ENCODE measurements around the gene PLEKHM2. TPM values are rescaled to one million over a fixed set of nuclear protein-coding genes. Genes with fewer than 3 reads are reported as not detected.

Gene PLEKHM2
- total RNA-seq, 2 experiments from 2014 or later, result 55.4 to 58.8 TPM

DNA sequence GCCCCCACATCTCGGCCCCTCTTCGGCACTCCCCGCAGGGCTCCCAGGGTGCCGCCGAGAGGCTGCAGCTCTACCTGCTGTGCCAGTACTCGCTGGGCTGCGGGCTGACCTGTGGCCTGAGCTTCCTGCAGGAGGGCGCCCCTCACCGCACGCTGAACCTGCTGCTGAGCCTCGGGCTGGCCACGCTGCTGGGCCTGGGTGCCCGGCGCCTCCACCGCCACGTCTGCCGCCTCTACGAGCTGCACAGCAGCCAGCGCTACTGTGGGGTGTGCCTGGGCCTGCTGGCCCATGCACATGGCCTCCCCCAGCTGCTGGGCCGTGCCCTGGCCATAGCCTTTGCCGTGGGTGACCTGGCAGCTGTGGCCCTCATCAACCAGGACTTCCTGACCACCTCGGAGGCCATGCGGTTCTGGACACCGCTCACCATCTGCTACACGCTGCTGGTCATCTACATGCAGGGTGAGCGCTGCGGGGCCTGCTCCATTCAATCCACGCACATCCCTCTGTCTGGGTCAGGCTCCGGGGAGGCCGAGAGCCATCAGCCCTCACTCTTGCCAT is 60.1 kb downstream of the PLEKHM2 start:
- Mint-ChIP-seq H3K27ac (no peak overlapping the region), H3K9me3 (no peaks in the 10 kb centered on the region), H3K4me3 (no peak overlapping the region), H3K36me3 (ENCODE audit: low read depth) (no peaks in the 10 kb centered on the region), H3K27me3 (no peaks in the 10 kb centered on the region), H3K4me1 (peaks cover 5% of the 10 kb centered on the region)
- POLR2A ChIA-PET, result no interaction called here
- CTCF ChIA-PET, result no interaction called here
- DNase-seq, result no peak

DNA sequence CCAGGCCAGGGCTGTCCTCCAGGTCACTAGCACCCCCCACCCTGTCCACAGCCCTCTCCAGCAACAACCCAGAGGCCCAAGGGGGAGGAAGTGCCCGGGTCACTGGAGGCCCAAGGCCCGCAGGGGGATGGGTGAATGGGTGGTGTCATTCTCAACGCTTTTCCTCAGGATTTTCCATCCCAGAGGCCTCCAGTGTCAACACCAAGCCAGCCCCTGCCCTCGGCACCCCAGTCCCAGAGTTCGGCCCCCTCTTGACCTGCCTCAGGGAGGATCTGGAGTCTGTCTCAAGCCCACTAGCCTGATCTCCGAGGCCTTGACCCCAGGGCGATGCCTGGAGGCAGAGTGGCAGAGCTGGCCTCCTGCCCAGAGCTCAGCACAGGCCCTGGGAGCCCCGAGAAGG is 63.3 kb downstream of the PLEKHM2 start:
- Mint-ChIP-seq H3K9me3 (no peaks in the 10 kb centered on the region), H3K4me1 (no peaks in the 10 kb centered on the region), H3K27me3 (no peaks in the 10 kb centered on the region), H3K4me3 (no peak overlapping the region), H3K27ac (no peak overlapping the region), H3K36me3 (ENCODE audit: low read depth) (no peaks in the 10 kb centered on the region)
- ChIA-PET POLR2A (no interaction called here), CTCF (no interaction called here)
- DNase-seq, result no peak

DNA sequence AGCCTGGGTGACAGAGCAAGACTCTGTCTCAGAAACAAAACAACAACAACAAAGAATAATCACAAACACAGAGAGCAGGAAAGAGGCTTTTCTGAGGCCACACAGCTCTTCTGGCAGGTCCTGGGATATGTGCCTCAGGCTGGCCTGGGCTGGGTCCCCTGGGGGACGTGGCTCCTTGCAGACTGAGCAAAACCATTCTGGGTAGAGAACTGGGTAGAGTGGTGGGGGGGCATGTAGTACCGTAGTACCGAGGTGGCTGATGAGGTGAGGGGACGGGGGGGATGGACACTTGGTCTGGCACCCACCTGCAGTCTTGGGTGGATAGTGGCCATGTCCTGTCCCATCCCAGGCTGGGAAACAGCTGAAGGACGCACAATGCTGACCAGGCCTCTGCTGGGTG is 64.1 kb downstream of the PLEKHM2 start:
- Mint-ChIP-seq H3K36me3 (ENCODE audit: low read depth) (no peaks in the 10 kb centered on the region), H3K27me3 (no peaks in the 10 kb centered on the region), H3K27ac (no peak overlapping the region), H3K4me3 (no peak overlapping the region), H3K4me1 (no peaks in the 10 kb centered on the region), H3K9me3 (no peaks in the 10 kb centered on the region)
- CTCF ChIA-PET, result no interaction called here
- POLR2A ChIA-PET, result no interaction called here
- DNase-seq, result no peak

DNA sequence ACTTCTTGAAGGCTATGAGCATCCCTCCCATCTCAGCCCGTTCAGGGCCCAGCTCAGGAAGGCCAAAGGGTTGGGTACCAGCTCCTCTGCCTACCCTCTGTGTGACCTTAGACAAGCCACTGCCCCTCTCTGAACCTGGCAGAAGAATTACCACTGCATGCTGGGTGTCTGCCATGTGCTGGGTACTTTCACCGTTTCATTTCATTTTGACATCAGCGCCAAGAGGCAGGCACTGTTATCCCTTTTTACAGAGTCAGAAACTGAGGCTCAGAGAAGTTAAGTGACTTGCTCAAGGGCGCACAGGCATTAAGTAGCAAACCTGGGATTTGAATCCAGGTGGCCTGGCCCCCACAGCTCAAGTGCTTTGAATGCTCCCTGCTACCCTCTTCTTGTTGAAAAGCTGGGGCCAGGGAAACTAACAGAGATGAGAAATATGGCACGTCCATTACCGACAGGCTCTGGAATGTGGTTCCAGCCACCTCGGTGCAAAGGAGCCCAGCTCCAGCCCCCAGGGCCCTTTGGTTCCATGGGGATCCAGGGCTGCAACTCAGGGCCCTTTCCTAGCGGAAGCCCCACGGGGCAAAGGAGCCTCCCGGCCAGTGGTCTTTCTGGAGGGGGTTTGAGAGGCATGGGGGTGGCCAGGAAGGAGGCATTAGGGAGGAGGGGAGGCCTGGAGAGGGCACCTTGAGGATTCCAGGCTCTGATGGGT is 64.7 kb downstream of the PLEKHM2 start:
- POLR2A ChIA-PET, result no interaction called here
- no peak for DNase-seq
- Mint-ChIP-seq H3K4me3 (no peak overlapping the region), H3K27me3 (peaks cover 2% of the 10 kb centered on the region), H3K9me3 (no peaks in the 10 kb centered on the region), H3K36me3 (ENCODE audit: low read depth) (no peaks in the 10 kb centered on the region), H3K27ac (no peak overlapping the region), H3K4me1 (no peaks in the 10 kb centered on the region)
- CTCF ChIA-PET, result no interaction called here

DNA sequence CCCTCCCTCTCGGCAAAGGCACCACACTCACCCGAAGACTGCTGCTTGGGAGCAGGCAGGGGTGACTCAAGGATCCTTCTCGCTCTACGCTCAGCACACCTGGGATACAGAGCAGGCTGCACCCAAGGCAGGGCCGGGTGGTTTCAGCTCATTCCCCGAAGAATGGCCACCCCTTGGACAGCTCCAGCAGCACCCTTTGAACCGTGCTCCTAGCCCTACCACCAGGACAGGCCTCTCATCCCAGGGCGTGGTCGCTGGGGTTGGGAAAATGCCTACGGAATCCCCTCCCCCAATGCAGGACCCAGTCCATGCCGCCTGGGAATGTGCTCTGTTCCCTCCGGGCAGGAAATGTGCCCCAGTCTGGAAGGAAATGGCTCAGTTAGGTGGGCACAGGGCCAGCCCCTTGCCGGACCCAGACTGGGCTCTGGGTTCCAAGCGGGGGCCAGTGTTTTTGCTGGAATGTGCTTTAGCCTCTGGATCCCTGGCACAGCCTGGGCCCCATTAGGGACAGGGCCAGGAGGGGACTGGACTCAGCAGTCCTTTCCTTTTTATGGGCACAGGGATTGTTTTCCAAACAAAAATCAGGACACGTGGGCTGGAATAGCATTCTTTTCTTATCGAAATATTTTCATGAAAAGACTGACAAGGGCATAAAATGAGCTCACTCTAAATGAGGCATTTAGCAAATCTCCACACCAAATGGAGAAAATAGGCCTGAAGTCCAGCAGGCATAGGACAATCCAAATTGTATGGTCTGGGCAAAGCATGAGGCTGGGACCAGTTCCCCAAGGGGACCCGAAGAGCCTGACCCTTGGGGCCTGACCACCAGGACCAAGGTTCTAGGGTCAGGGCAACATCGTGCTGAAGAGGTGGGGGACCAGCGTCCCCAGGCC is 65.5 kb downstream of the PLEKHM2 start:
- H3K4me1 Mint-ChIP-seq, result no peaks in the 10 kb centered on the region
- POLR2A ChIA-PET, result no interaction called here
- H3K36me3 Mint-ChIP-seq (ENCODE audit: low read depth), result no peaks in the 10 kb centered on the region
- CTCF ChIA-PET, result no interaction called here
- peaks cover 2% of the 10 kb centered on the region for H3K27me3 Mint-ChIP-seq
- H3K4me3 Mint-ChIP-seq, result no peak overlapping the region
- DNase-seq, result no peak
- H3K27ac Mint-ChIP-seq, result no peak overlapping the region
- no peaks in the 10 kb centered on the region for H3K9me3 Mint-ChIP-seq

DNA sequence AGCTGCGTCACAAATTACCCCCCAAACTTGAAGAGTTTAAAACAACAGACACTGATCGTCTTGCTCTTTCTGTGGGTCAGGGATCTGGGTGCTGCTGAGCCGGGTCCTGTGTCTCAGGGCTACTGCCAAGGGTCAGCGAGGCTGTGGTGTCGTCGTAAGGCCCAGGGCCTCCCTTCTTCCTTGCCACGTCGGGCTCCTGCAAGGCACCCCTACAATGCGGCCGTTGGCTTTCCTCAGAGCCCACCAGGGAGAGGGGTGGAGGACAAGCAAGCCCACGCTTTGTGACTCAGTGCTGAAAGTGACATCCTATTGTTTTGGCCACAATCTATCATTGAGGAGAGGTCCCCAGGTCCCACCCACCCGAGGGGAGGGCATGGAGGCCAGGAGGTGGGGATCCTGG is 66.8 kb downstream of the PLEKHM2 start:
- Mint-ChIP-seq H3K9me3 (no peaks in the 10 kb centered on the region), H3K4me1 (peaks cover 1% of the 10 kb centered on the region), H3K27me3 (peaks cover 8% of the 10 kb centered on the region), H3K27ac (no peak overlapping the region), H3K4me3 (no peak overlapping the region), H3K36me3 (ENCODE audit: low read depth) (no peaks in the 10 kb centered on the region)
- POLR2A ChIA-PET, result no interaction called here
- no peak for DNase-seq
- CTCF ChIA-PET, result no interaction called here

DNA sequence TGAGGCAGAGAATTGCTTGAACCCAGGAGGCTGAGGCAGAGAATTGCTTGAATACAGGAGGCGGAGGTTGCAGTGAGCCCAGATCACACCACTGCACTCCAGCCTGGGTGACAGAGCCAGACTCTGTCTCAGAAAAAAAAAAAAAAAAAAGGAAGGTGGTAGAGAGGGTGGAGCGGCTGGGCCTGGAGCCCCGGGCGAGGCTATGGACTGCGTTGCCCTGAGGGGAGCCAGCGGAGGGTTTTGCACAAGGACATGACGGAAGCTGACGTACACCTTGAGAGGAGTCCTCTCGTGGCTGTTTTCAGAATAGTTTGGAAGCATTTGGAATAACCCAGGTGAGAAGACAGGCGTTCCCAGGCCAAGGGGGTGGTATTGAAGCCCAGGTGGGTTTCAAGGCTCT is 67.6 kb downstream of the PLEKHM2 start:
- no peak overlapping the region for H3K27ac Mint-ChIP-seq
- no peak overlapping the region for H3K4me3 Mint-ChIP-seq
- ChIA-PET POLR2A (no interaction called here), CTCF (no interaction called here)
- H3K4me1 Mint-ChIP-seq, result peaks cover 7% of the 10 kb centered on the region
- H3K36me3 Mint-ChIP-seq (ENCODE audit: low read depth), result no peaks in the 10 kb centered on the region
- peaks cover 15% of the 10 kb centered on the region for H3K27me3 Mint-ChIP-seq
- no peak for DNase-seq
- H3K9me3 Mint-ChIP-seq, result no peaks in the 10 kb centered on the region

DNA sequence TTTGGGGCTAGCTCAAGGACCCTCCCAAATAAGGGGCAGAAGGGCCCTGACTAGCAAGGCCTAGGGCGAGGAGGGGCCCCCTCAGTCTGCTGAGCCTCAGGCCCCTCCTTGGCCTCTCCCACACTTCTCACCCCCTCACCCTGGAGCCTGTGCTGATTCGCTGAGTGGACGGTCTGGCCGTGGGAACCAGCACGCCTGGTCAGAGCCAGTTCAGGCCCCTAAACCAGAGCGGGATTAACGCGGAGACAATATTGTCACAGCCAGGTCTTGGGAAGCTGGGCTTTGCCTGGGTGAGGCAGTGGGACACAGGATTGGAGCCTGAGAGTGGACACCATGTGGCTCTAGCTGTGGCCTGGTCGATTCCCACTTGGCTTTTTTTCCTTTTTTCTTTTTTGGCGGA is 69.7 kb downstream of the PLEKHM2 start:
- POLR2A ChIA-PET, result no interaction called here

DNA sequence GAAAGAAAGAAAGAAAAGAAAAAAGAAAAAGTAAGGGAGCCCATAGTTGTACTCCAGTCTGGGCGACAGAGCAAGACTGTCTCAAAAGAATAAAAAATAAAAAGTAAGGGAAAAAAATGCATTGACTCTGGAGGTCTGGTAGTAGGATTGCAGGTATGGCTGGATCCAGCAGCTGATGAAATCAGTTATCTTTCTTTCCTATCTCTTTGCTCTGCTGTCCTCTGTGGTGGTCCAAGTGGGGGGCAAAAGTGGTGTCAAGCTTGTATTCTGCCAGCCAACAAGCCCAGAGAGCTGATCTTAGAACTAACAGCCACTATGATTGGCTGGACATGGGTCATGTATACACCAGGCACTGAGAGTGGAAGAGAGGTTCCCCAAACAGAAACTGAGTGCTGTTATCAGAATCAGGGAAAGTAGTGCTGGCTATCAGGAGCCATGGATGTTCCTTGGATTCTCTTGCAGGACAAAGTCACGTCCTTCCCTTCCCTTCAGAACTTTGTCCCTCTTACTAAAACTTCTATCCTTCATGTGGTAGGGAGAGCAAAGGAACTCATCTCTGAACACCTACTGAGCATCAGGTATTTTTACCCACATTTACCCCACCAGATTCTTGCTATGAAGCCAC is 71.0 kb downstream of the PLEKHM2 start:
- Mint-ChIP-seq H3K27ac (no peak overlapping the region), H3K9me3 (no peaks in the 10 kb centered on the region), H3K4me1 (peaks cover 11% of the 10 kb centered on the region), H3K27me3 (peaks cover 36% of the 10 kb centered on the region), H3K36me3 (ENCODE audit: low read depth) (no peaks in the 10 kb centered on the region), H3K4me3 (no peak overlapping the region)
- CTCF ChIA-PET, result no interaction called here
- POLR2A ChIA-PET, result no interaction called here
- DNase-seq, result no peak

More for the DNA sequence above, 69.7 kb downstream of the PLEKHM2 start:
- DNase-seq, result no peak
- H3K4me1 Mint-ChIP-seq, result peaks cover 11% of the 10 kb centered on the region
- H3K27me3 Mint-ChIP-seq, result peaks cover 29% of the 10 kb centered on the region
- no peak overlapping the region for H3K4me3 Mint-ChIP-seq
- no peaks in the 10 kb centered on the region for H3K36me3 Mint-ChIP-seq (ENCODE audit: low read depth)
- no peaks in the 10 kb centered on the region for H3K9me3 Mint-ChIP-seq
- no peak overlapping the region for H3K27ac Mint-ChIP-seq
- CTCF ChIA-PET, result no interaction called here

DNA sequence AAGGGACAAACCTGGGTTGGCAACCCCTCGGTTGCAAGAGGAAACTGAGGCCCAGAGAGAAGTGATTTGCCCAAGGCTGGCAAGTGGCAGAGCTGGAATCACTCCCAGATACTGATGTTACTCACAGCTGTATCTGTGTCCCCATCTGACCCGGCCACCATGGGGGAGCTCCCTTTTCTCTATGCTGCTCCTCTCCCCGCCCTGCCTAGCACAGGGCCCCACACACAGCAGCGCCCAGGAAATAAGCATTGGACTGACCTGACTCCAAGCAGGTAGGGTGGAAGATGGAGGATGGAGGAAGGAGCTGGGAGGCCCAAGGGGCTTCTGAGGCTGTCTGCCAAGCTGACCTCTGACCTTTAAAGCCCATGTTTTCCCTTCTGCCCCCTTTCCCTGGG is 71.5 kb downstream of the PLEKHM2 start:
- Mint-ChIP-seq H3K27ac (no peak overlapping the region), H3K9me3 (no peaks in the 10 kb centered on the region), H3K27me3 (peaks cover 39% of the 10 kb centered on the region), H3K36me3 (ENCODE audit: low read depth) (no peaks in the 10 kb centered on the region), H3K4me1 (peaks cover 11% of the 10 kb centered on the region), H3K4me3 (no peak overlapping the region)
- POLR2A ChIA-PET, result no interaction called here
- CTCF ChIA-PET, result no interaction called here
- no peak for DNase-seq

DNA sequence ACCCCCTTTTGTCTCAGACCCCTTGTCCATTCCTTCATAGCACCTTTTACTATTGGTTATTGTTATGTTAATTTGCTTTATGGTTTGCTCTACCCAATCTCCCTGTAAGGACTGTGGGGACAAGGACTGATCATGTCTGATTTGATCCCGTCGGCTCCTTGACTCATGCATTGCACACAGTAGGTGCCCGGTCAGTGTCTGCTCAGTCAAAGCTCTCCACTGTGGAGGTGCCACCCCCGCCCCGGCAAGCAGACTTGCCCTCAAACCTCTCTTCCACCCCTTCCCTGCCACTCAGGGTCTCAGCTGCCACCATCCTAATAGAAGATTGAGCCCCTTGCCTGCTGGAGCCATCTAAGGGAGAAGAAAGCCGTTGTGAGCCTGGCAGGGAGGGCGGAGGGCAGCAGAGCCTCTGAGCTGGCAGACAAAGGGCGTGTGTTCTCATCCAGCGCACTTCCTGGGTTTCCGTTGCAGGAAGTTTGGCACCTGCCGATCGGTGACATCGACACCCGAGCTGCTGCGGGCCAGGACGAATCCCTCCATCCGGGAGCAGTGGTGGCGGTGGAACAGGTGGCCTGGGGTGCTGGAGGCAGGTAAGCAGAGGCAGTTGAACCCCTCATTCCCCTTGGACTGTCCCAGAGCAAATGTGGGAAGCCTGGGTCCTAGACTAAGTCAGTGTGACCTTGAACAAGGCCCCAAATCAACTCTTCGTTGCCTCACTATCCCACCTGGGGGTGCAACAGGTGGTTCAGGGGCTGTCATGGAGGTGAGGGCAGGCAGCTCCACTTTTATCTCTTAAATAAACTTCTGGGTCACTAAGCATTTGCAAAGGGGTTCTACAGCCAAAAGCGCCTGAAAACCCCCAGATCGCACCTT is 72.3 kb downstream of the PLEKHM2 start:
- Mint-ChIP-seq H3K27ac (no peak overlapping the region), H3K36me3 (ENCODE audit: low read depth) (no peaks in the 10 kb centered on the region), H3K9me3 (no peaks in the 10 kb centered on the region), H3K4me1 (peaks cover 11% of the 10 kb centered on the region), H3K27me3 (peaks cover 47% of the 10 kb centered on the region), H3K4me3 (no peak overlapping the region)
- no peak for DNase-seq
- CTCF ChIA-PET, result no interaction called here
- POLR2A ChIA-PET, result interaction anchor here (1.2 kb wide), 1 partner anchor 482 kb away, joined by 3 read pairs; no protein-coding TSS in a partner anchor

DNA sequence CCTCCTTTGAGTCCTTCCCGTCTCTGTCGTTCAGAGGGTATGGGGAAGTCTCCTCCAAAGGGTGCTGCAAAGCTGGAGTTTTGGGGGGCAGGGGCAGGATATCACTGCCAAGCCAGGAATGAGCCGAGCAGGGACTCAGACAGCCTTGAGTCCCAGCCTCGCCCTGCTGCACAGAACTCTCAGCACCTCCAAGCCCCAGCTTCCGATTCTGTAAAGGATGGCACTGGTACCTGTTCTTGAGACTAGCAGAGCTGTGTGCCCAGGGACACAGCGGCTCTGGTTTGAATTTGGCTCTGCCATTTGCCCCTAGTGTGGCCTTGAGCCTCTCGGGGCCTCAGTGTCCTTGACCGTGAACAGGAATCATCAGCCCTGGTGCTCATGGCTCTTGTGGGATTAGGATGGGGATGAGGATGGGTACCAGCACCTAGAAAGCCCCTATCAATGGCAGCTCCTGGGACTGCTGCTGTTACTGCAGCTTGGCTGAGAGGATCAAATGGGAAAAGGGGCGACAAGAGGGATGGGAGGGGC is 73.0 kb downstream of the PLEKHM2 start:
- POLR2A ChIA-PET, result interaction anchor here (1.2 kb wide), 1 partner anchor 481 kb away, joined by 3 read pairs; no protein-coding TSS in a partner anchor
- Mint-ChIP-seq H3K4me3 (no peak overlapping the region), H3K36me3 (ENCODE audit: low read depth) (no peaks in the 10 kb centered on the region), H3K4me1 (peaks cover 11% of the 10 kb centered on the region), H3K9me3 (no peaks in the 10 kb centered on the region), H3K27me3 (peaks cover 51% of the 10 kb centered on the region), H3K27ac (no peak overlapping the region)
- no peak for DNase-seq
- CTCF ChIA-PET, result no interaction called here

Data from activated CD4-positive, alpha-beta memory T cell treated with anti-CD3 and anti-CD28 coated beads, Interleukin-2, amount 10 ng/mL, durations not matched to agents 7 days and 5 days (primary cell).